SK-N-MC (cell line): ENCODE data around the gene NPFF.

ENCODE experiments used
- EZH2 ChIP-seq: fragments of 200-600 bp; sonication (generic); IDR thresholded peaks from one replicate; pipeline ENCODE4 v1.6.1; 2017; ENCODE audit warnings: antibody characterized with exemption
- POLR2AphosphoS5 ChIP-seq: IDR thresholded peaks from 2 replicates; pipeline ENCODE4 v1.6.1; 2012; ENCODE audit warnings: mild to moderate bottlenecking, low read depth, low read length, borderline replicate concordance

- TF ChIP-seq EZH2 (no peak), POLR2AphosphoS5 (no peak)
Measured at GRCh38 chr12:53536962-53537361, 29.7 kb upstream of the NPFF start.
